ENCODE results near the gene KCNAB1.

The KCNAB1 gene

DNA sequence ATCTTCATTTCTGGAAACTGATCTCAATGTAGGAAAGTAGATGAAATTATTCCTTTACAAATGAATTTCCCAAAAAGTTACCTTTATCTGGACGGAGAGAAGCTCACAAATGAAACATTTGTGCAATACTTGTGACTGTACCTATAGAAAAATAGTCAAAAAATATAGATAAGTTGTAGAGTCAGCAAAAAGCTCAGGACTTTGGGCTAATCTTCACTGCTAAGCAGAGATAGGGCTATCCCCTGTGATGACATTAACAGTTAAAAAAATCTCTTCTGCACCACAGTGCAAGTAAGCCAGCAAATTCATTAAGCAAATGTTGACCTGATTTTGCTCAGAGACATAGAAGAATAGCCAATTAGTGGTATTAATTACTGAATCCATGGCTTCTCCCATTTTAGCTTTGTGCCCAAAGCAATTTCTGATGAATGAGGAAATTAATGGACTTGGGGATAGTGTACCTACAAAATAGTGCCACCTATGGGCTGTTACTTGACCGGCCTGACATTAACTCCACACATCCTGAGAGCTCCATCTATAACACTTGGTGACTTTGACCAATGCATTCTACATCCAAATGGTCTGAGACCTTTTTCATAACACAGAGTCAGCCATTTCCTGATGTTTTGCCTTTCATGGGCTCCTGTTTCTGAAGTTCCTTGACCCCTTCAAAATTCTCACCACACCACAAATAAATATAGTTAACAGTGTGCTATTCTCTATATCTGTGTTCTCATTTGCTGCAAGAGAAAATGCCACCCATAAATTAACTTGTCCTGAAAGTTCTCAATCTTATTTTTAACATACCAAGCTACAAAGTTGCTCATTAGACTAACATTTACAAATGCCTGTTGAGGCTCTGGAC is 329.6 kb downstream of the KCNAB1 start:
- Histone ChIP-seq H3K4me3 (ENCODE audit: insufficient read depth, low read depth, low read length) (no peak overlapping the region), H3K27ac (ENCODE audit: insufficient read depth, low read depth, low read length, poor library complexity, severe bottlenecking) (no peak overlapping the region), H3K9me3 (ENCODE audit: control insufficient read depth, low read length) (no peaks in the 10 kb centered on the region), H3K27me3 (ENCODE audit: control insufficient read depth, insufficient read depth, low read length, poor library complexity, severe bottlenecking) (peaks cover 15% of the 10 kb centered on the region), H3K4me1 (ENCODE audit: control insufficient read depth, insufficient read depth, low read length) (no peaks in the 10 kb centered on the region), H3K36me3 (ENCODE audit: control insufficient read depth, insufficient read depth, low read length) (no peaks in the 10 kb centered on the region)
- 10 to 43% methylated on average over 1 to 2 of the region's 2 CpGs for WGBS, 2 experiments

DNA sequence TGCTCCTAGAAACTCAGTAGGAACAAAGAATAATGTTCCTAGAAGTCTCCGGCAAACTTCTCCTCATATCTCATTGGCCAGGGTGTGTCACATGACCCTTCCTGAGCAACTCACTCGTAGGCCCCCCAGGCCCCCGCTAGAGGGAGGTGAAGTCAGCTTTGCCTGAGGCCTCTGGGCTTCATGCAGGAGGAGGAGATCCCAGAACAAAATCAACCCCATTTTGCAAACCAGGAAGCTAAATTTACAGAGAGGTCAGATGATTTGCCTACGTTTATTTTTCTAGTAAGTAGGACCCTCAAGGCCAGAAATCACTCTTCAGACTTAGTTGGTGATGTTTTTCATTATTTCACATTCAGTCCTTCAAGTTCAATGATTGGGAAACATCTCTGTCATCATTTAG is 335.5 kb downstream of the KCNAB1 start:
- H3K4me1 ChIP-seq (ENCODE audit: control insufficient read depth, insufficient read depth, low read length): peaks cover 6% of the 10 kb centered on the region
- H3K4me3 ChIP-seq (ENCODE audit: insufficient read depth, low read depth, low read length): no peak overlapping the region
- H3K9me3 ChIP-seq (ENCODE audit: control insufficient read depth, low read length): no peaks in the 10 kb centered on the region
- 70 to 73% methylated on average over 4 of the region's 4 CpGs for WGBS, 2 experiments
- H3K27ac ChIP-seq (ENCODE audit: insufficient read depth, low read depth, low read length, poor library complexity, severe bottlenecking): no peak overlapping the region
- H3K27me3 ChIP-seq (ENCODE audit: control insufficient read depth, insufficient read depth, low read length, poor library complexity, severe bottlenecking): peaks cover 47% of the 10 kb centered on the region
- H3K36me3 ChIP-seq (ENCODE audit: control insufficient read depth, insufficient read depth, low read length): no peaks in the 10 kb centered on the region

- no peaks in the 10 kb centered on the region for H3K36me3 ChIP-seq (ENCODE audit: control insufficient read depth, insufficient read depth, low read length)
- no peaks in the 10 kb centered on the region for H3K9me3 ChIP-seq (ENCODE audit: control insufficient read depth, low read length)
- H3K4me1 ChIP-seq (ENCODE audit: control insufficient read depth, insufficient read depth, low read length): peaks cover 6% of the 10 kb centered on the region
- peak overlapping the region; percentile 57 for H3K27ac ChIP-seq (ENCODE audit: insufficient read depth, low read depth, low read length, poor library complexity, severe bottlenecking)
- H3K4me3 ChIP-seq (ENCODE audit: insufficient read depth, low read depth, low read length): no peak overlapping the region
- WGBS, 2 experiments: 3% methylated on average over 5 of the region's 5 CpGs
- peaks cover 51% of the 10 kb centered on the region for H3K27me3 ChIP-seq (ENCODE audit: control insufficient read depth, insufficient read depth, low read length, poor library complexity, severe bottlenecking)
These were observed 336.4 kb downstream of the KCNAB1 start for GRCh38 chr3:156456771-156457224.

- no peak overlapping the region for H3K27ac ChIP-seq (ENCODE audit: insufficient read depth, low read depth, low read length, poor library complexity, severe bottlenecking)
- WGBS, 2 experiments: 94% methylated on average over 7 of the region's 7 CpGs
These were observed 339.1 kb downstream of the KCNAB1 start for GRCh38 chr3:156459434-156459833.

DNA sequence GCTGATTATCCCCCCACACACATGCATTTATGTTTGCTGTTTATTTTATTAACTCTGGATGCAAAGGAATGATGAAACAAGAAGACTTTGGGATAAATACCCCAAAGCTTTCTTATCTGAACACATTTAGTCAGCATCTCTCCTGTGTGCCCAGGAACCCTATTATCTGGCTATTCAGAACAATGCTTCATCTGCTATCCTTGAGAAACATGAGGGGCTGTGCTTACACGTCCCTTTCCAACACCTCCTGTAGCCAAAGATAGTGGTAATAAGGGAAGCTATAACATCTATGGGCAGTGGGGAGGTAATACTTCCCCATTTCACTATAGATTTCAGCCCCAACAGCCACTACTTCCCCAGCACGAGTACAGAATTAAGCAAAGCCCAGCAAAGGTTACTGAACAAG is 339.8 kb downstream of the KCNAB1 start:
- no peak overlapping the region for H3K4me3 ChIP-seq (ENCODE audit: insufficient read depth, low read depth, low read length)
- no peak overlapping the region for H3K27ac ChIP-seq (ENCODE audit: insufficient read depth, low read depth, low read length, poor library complexity, severe bottlenecking)
- peaks cover 4% of the 10 kb centered on the region for H3K4me1 ChIP-seq (ENCODE audit: control insufficient read depth, insufficient read depth, low read length)
- WGBS, 2 experiments: 78% methylated on average over 2 of the region's 2 CpGs; no CpG with 5 or more reads in 1 of the 2 experiments
- H3K9me3 ChIP-seq (ENCODE audit: control insufficient read depth, low read length): no peaks in the 10 kb centered on the region
- peaks cover 40% of the 10 kb centered on the region for H3K27me3 ChIP-seq (ENCODE audit: control insufficient read depth, insufficient read depth, low read length, poor library complexity, severe bottlenecking)
- no peaks in the 10 kb centered on the region for H3K36me3 ChIP-seq (ENCODE audit: control insufficient read depth, insufficient read depth, low read length)

More at GRCh38 chr3:156459434-156459833, 339.1 kb downstream of the KCNAB1 start:
- Histone ChIP-seq H3K4me1 (ENCODE audit: control insufficient read depth, insufficient read depth, low read length) (peaks cover 6% of the 10 kb centered on the region), H3K9me3 (ENCODE audit: control insufficient read depth, low read length) (no peaks in the 10 kb centered on the region), H3K4me3 (ENCODE audit: insufficient read depth, low read depth, low read length) (no peak overlapping the region), H3K27me3 (ENCODE audit: control insufficient read depth, insufficient read depth, low read length, poor library complexity, severe bottlenecking) (peaks cover 47% of the 10 kb centered on the region), H3K36me3 (ENCODE audit: control insufficient read depth, insufficient read depth, low read length) (no peaks in the 10 kb centered on the region)

DNA sequence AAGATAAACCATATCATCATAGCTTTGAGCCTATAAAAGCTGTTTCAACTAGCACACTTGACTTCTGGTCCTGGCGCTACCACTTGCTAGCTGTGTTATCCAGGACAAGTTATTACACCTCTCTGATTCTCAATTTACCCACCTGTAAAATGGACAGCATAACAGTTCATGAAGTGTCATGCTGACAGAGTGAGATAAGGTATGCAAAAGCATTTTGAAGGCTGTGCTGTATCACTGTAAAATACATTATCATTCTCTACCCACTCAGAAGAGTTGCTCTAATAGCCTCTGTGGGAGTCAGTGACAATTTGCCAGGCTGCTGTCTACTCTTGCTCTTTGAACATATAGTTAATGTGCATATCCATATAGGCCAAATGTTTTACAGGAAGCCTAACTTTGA is 341.5 kb downstream of the KCNAB1 start:
- 94 to 100% methylated on average over 1 of the region's 1 CpG for WGBS, 2 experiments
- H3K4me1 ChIP-seq (ENCODE audit: control insufficient read depth, insufficient read depth, low read length): no peaks in the 10 kb centered on the region

DNA sequence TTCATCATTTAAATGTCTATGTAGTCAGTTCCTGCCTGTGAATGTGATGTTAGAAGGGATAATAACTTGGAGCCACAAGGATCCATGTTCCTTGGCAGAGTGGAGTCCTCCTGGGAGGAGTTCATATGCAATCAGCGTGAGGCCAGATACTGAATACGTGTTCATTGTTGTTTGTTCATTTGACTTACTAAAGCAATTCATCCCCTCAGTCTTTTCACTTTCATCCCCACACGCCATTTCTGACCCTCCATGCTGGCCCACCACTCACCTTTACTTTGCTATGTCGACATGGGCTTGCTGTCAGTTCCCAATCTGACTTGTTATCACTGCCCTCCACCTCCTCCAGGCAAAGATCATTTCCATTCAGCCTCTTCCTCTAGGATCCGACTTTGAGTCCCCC is 342.7 kb downstream of the KCNAB1 start:
- Histone ChIP-seq H3K27me3 (ENCODE audit: control insufficient read depth, insufficient read depth, low read length, poor library complexity, severe bottlenecking) (peaks cover 32% of the 10 kb centered on the region), H3K4me3 (ENCODE audit: insufficient read depth, low read depth, low read length) (no peak overlapping the region), H3K4me1 (ENCODE audit: control insufficient read depth, insufficient read depth, low read length) (no peaks in the 10 kb centered on the region), H3K9me3 (ENCODE audit: control insufficient read depth, low read length) (no peaks in the 10 kb centered on the region), H3K27ac (ENCODE audit: insufficient read depth, low read depth, low read length, poor library complexity, severe bottlenecking) (no peak overlapping the region), H3K36me3 (ENCODE audit: control insufficient read depth, insufficient read depth, low read length) (no peaks in the 10 kb centered on the region)
- 26% methylated on average over 5 of the region's 5 CpGs for WGBS, 2 experiments

More for the DNA sequence above, 341.5 kb downstream of the KCNAB1 start:
- peaks cover 40% of the 10 kb centered on the region for H3K27me3 ChIP-seq (ENCODE audit: control insufficient read depth, insufficient read depth, low read length, poor library complexity, severe bottlenecking)
- H3K27ac ChIP-seq (ENCODE audit: insufficient read depth, low read depth, low read length, poor library complexity, severe bottlenecking): no peak overlapping the region
- H3K36me3 ChIP-seq (ENCODE audit: control insufficient read depth, insufficient read depth, low read length): no peaks in the 10 kb centered on the region
- no peak overlapping the region for H3K4me3 ChIP-seq (ENCODE audit: insufficient read depth, low read depth, low read length)
- H3K9me3 ChIP-seq (ENCODE audit: control insufficient read depth, low read length): no peaks in the 10 kb centered on the region

- 85 to 95% methylated on average over 3 of the region's 3 CpGs for WGBS, 2 experiments
- H3K9me3 ChIP-seq (ENCODE audit: control insufficient read depth, low read length): no peaks in the 10 kb centered on the region
- H3K27me3 ChIP-seq (ENCODE audit: control insufficient read depth, insufficient read depth, low read length, poor library complexity, severe bottlenecking): peaks cover 17% of the 10 kb centered on the region
- H3K4me1 ChIP-seq (ENCODE audit: control insufficient read depth, insufficient read depth, low read length): no peaks in the 10 kb centered on the region
- H3K27ac ChIP-seq (ENCODE audit: insufficient read depth, low read depth, low read length, poor library complexity, severe bottlenecking): no peak overlapping the region
- no peaks in the 10 kb centered on the region for H3K36me3 ChIP-seq (ENCODE audit: control insufficient read depth, insufficient read depth, low read length)
- H3K4me3 ChIP-seq (ENCODE audit: insufficient read depth, low read depth, low read length): no peak overlapping the region
These were observed 344.8 kb downstream of the KCNAB1 start for GRCh38 chr3:156465194-156465593.

DNA sequence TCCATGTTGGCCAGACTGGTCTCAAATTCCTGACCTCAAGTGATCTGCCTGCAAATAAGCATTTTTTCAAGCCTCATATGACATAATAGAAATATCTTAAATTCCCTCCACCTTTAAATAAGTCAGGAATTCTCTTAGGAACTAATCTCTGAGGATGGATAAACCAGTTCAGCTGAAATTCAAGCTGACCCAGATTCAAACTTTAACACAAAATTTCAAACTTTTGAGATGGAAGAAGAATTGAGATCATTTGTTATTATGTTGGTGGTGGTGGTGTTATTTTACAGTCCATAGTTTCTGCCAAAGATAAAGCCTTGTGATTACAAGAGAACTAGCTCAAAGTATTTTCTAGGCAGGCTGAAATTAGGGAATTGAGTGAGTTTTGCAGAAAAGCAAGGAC is 349.1 kb downstream of the KCNAB1 start:
- Histone ChIP-seq H3K4me1 (ENCODE audit: control insufficient read depth, insufficient read depth, low read length) (no peaks in the 10 kb centered on the region), H3K36me3 (ENCODE audit: control insufficient read depth, insufficient read depth, low read length) (no peaks in the 10 kb centered on the region), H3K27me3 (ENCODE audit: control insufficient read depth, insufficient read depth, low read length, poor library complexity, severe bottlenecking) (no peaks in the 10 kb centered on the region), H3K27ac (ENCODE audit: insufficient read depth, low read depth, low read length, poor library complexity, severe bottlenecking) (no peak overlapping the region), H3K4me3 (ENCODE audit: insufficient read depth, low read depth, low read length) (no peak overlapping the region), H3K9me3 (ENCODE audit: control insufficient read depth, low read length) (no peaks in the 10 kb centered on the region)

DNA sequence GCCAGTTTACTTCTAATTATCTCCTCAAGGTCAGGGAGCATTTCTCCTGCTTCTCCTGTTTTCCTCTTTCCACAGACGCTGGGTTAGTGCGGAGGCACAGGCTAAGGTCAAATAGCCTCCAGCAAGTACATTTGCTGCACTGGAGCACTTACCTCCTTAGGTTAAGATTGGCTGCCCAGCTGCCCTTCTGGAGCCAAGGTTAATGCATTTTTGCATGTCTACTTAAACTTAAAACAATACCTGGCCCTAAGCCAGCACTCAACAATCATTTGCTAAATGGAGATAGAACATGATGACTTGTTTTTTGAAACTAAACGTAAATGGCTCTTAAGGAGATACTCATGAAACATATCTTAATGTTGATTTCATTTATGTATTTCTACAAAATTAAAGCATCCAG is 351.1 kb downstream of the KCNAB1 start:
- Histone ChIP-seq H3K9me3 (ENCODE audit: control insufficient read depth, low read length) (no peaks in the 10 kb centered on the region), H3K27ac (ENCODE audit: insufficient read depth, low read depth, low read length, poor library complexity, severe bottlenecking) (no peak overlapping the region), H3K36me3 (ENCODE audit: control insufficient read depth, insufficient read depth, low read length) (no peaks in the 10 kb centered on the region), H3K4me3 (ENCODE audit: insufficient read depth, low read depth, low read length) (no peak overlapping the region), H3K4me1 (ENCODE audit: control insufficient read depth, insufficient read depth, low read length) (no peaks in the 10 kb centered on the region), H3K27me3 (ENCODE audit: control insufficient read depth, insufficient read depth, low read length, poor library complexity, severe bottlenecking) (no peaks in the 10 kb centered on the region)
- WGBS, 2 experiments: 89 to 95% methylated on average over 2 of the region's 3 CpGs

All from ectodermal cell (in vitro differentiated cells).